Liver (tissue), 9 donors: Measurements from ENCODE around the gene CUL4A. TPM values are rescaled to one million over a fixed set of nuclear protein-coding genes. Genes with fewer than 3 reads are reported as not detected.

ENCODE experiments used
- DNase-seq: peaks from one replicate; pipeline ENCODE4 v3.0.0-alpha.2; 2017; ENCODE audit warnings: low spot score
- H3K27ac ChIP-seq, 2 donors: one replicate each; pipeline ENCODE4 v1.7.0; 2013; ENCODE audit warnings: inconsistent platforms in 2 of 2, low read length in 2 of 2, control low read depth in 1 of 2, low read depth in 1 of 2, mild to moderate bottlenecking in 1 of 2
- H3K27me3 ChIP-seq, 4 donors: one replicate each; pipeline versions ENCODE4 v1.6.1 to v1.7.0; 2013; ENCODE audit warnings: low read length in 3 of 4, inconsistent platforms in 1 of 4, mild to moderate bottlenecking in 1 of 4, moderate library complexity in 1 of 4; ENCODE audit not compliant: control insufficient read depth in 4 of 4, insufficient read depth in 4 of 4
- H3K36me3 ChIP-seq, 4 donors: one replicate each; pipeline versions ENCODE4 v1.6.1 to v1.7.0; 2013; ENCODE audit warnings: low read length in 3 of 4, mild to moderate bottlenecking in 3 of 4, low read depth in 1 of 4, moderate library complexity in 1 of 4; ENCODE audit not compliant: control insufficient read depth in 4 of 4, insufficient read depth in 3 of 4
- H3K4me1 ChIP-seq, 4 donors: one replicate each; pipeline versions ENCODE4 v1.6.1 to v1.7.0; 2013; ENCODE audit warnings: low read length in 3 of 4, mild to moderate bottlenecking in 3 of 4, moderate library complexity in 1 of 4; ENCODE audit not compliant: control insufficient read depth in 4 of 4, insufficient read depth in 4 of 4
- H3K4me3 ChIP-seq, 3 donors: one replicate each; pipeline versions ENCODE4 v1.6.1 to v1.7.0; 2013; ENCODE audit warnings: low read length in 3 of 3, control low read depth in 1 of 3, low read depth in 1 of 3, mild to moderate bottlenecking in 1 of 3
- H3K9ac ChIP-seq, 2 donors: one replicate each; pipeline ENCODE4 v1.7.0; 2013; ENCODE audit warnings: low read length in 2 of 2, mild to moderate bottlenecking in 2 of 2, moderate library complexity in 2 of 2, control low read depth in 1 of 2, low read depth in 1 of 2
- H3K9me3 ChIP-seq, 4 donors: one replicate each; pipeline versions ENCODE4 v1.6.1 to v1.7.0; 2013; ENCODE audit warnings: low read length in 3 of 4; ENCODE audit not compliant: control insufficient read depth in 4 of 4
- ATF3 ChIP-seq: IDR thresholded peaks from 2 replicates; pipeline ENCODE4 v1.6.1; 2016; ENCODE audit warnings: antibody characterized with exemption
- CTCF ChIP-seq: fragments of 150-350 bp; IDR thresholded peaks from 2 replicates; pipeline ENCODE4 v1.5.1; 2017; ENCODE audit warnings: improper control_type of control experiment, low read depth, low read length; ENCODE audit not compliant: missing input control
- EGR1 ChIP-seq, 2 donors: IDR thresholded peaks; 2 replicates each; pipeline ENCODE4 v1.6.1; 2016 to 2018; ENCODE audit warnings: antibody characterized with exemption in 2 of 2, low read depth in 2 of 2
- FOXA1 ChIP-seq: IDR thresholded peaks from 2 replicates; pipeline ENCODE4 v1.6.1; 2016; ENCODE audit warnings: antibody characterized with exemption
- FOXA2 ChIP-seq: IDR thresholded peaks from 2 replicates; pipeline ENCODE4 v1.6.1; 2016; ENCODE audit warnings: antibody characterized with exemption
- GABPA ChIP-seq, 2 donors: IDR thresholded peaks in 1 of 2; conservative IDR thresholded peaks in 1 of 2; 2 replicates each; pipeline ENCODE4 v1.6.1; 2016; ENCODE audit warnings: antibody characterized with exemption in 2 of 2, mild to moderate bottlenecking in 1 of 2, moderate library complexity in 1 of 2
- HNF4A ChIP-seq, 2 donors: conservative IDR thresholded peaks; 2 replicates each; pipeline ENCODE4 v1.6.1; 2016; ENCODE audit warnings: antibody characterized with exemption in 2 of 2, mild to moderate bottlenecking in 2 of 2
- HNF4G ChIP-seq: IDR thresholded peaks from 2 replicates; pipeline ENCODE4 v1.6.1; 2016; ENCODE audit warnings: antibody characterized with exemption
- JUND ChIP-seq, 2 donors: IDR thresholded peaks; 2 replicates each; pipeline ENCODE4 v1.6.1; 2016; ENCODE audit warnings: antibody characterized with exemption in 2 of 2
- MAX ChIP-seq: IDR thresholded peaks from 2 replicates; pipeline ENCODE4 v1.6.1; 2016; ENCODE audit warnings: antibody characterized with exemption
- NR2F2 ChIP-seq: IDR thresholded peaks from 2 replicates; pipeline ENCODE4 v1.6.1; 2016; ENCODE audit warnings: antibody characterized with exemption
- RAD21 ChIP-seq, 2 donors: IDR thresholded peaks; 2 replicates each; pipeline ENCODE4 v1.6.1; 2016; ENCODE audit warnings: antibody characterized with exemption in 2 of 2, mild to moderate bottlenecking in 2 of 2
- REST ChIP-seq: IDR thresholded peaks from 2 replicates; pipeline ENCODE4 v1.6.1; 2016; ENCODE audit warnings: antibody characterized with exemption, mild to moderate bottlenecking
- RXRA ChIP-seq, 2 donors: IDR thresholded peaks; 2 replicates each; pipeline ENCODE4 v1.6.1; 2017 to 2018; ENCODE audit warnings: antibody characterized with exemption in 2 of 2, mild to moderate bottlenecking in 1 of 2
- SP1 ChIP-seq: IDR thresholded peaks from 2 replicates; pipeline ENCODE4 v1.6.1; 2018; ENCODE audit warnings: antibody characterized with exemption, mild to moderate bottlenecking
- TAF1 ChIP-seq: conservative IDR thresholded peaks from 2 replicates; pipeline ENCODE4 v1.6.1; 2016; ENCODE audit warnings: antibody characterized with exemption, mild to moderate bottlenecking
- YY1 ChIP-seq: IDR thresholded peaks from 2 replicates; pipeline ENCODE4 v1.6.1; 2016; ENCODE audit warnings: antibody characterized with exemption, mild to moderate bottlenecking
- ZBTB33 ChIP-seq: IDR thresholded peaks from 2 replicates; pipeline ENCODE4 v1.6.1; 2016; ENCODE audit warnings: antibody characterized with exemption
- WGBS: extraction: QIAGEN DNeasy Blood & Tissue Kit; methylation state at CpG from one replicate; pipeline ENCODE4 v1.1.7; 2013; 5-methylcytosine and 5-hydroxymethylcytosine counted together
- polyA plus RNA-seq, 2 donors: library from polyadenylated mRNA; stranded (reverse) in 1 of 2; unstranded in 1 of 2; fragments of 200-250 nt in 1 of 2; fragments of >200 nt in 1 of 2; fragmentation: Nextera tagmentation in 1 of 2; extraction: Ambion mirVana in 1 of 2; gene quantifications; one replicate each; pipeline versions ENCODE4 v1.2.1 to v1.2.3, GENCODE V29; 2013 to 2015
- total RNA-seq, 2 donors: library from RNA; depleted of rRNA; stranded (reverse); fragments of >200 nt; gene quantifications; one replicate each; pipeline ENCODE4 v1.2.3, GENCODE V29; 2014
- donor health status: healthy.
- donor health status: healthy.
- donor health status: healthy.
- donor health status: healthy.
- donor health status: healthy.

CUL4A gene
- total and polyA plus RNA-seq, 4 donors = 19.9 to 89.4 (median 45.9) TPM

- Histone ChIP-seq H3K9ac (no peak overlapping the region), H3K4me1 (peaks cover 0 to 6% (median 3%) of the 10 kb centered on the region in 4 donors), H3K36me3 (peaks cover 6 to 42% (median 20%) of the 10 kb centered on the region in 4 donors), H3K9me3 (no peaks in the 10 kb centered on the region), H3K27me3 (no peaks in the 10 kb centered on the region), H3K27ac (no peak overlapping the region), H3K4me3 (no peak overlapping the region)
- 73% methylated on average over 13 of the region's 13 CpGs for WGBS
- TF ChIP-seq ZBTB33 (no peak), NR2F2 (no peak), FOXA2 (no peak), RAD21 (IDR thresholded peaks at IDR 0.05) (no peak), JUND (IDR thresholded peaks at IDR 0.05) (no peak), TAF1 (no peak), FOXA1 (no peak), SP1 (no peak), ATF3 (no peak), YY1 (no peak), EGR1 (IDR thresholded peaks at IDR 0.05; ENCODE audit: low read depth in 2 of 2) (no peak), CTCF (no peak), GABPA (IDR thresholded peaks at IDR 0.05 in 1 of 2, conservative IDR thresholded peaks at IDR 0.05 in 1 of 2) (no peak), HNF4G (no peak), MAX (no peak), HNF4A (conservative IDR thresholded peaks at IDR 0.05) (no peak), RXRA (IDR thresholded peaks at IDR 0.05) (no peak), REST (no peak)
- no peak for DNase-seq
Measured at GRCh38 chr13:113169277-113170272, 39.8 kb upstream of the CUL4A start.
